PC-9 (cell line): ENCODE measurements around the gene RGL1. TPM values are rescaled to one million over a fixed set of nuclear protein-coding genes. Genes with fewer than 3 reads are reported as not detected.

ENCODE experiments used
- BruUV-seq: library from RNA; stranded (reverse); fragments of 400-500 nt; replicated peaks from 2 replicates; lab custom pipeline; 2021; lab: Mats Ljungman, UMichigan
- CTCF ChIA-PET: fragments of 300-600 bp; sonication (Branson Sonifier 250); formaldehyde crosslinking; loops from one replicate; lab custom pipeline; 2022; ENCODE audit warnings: antibody characterized with exemption; lab: Charles Lee
- POLR2A ChIA-PET: fragments of 300-600 bp; sonication (Branson Sonifier 250); formaldehyde crosslinking; loops from one replicate; lab custom pipeline; 2022; ENCODE audit warnings: antibody characterized with exemption; ENCODE audit not compliant: unreplicated experiment; lab: Charles Lee
- DNase-seq, 2 experiments: peaks; one replicate each; pipeline versions ENCODE4 v3.0.0 to v3.0.0-alpha.2; 2015 to 2022; ENCODE audit warnings: mixed read lengths in 1 of 2
- H2AFZ ChIP-seq: fragments of 200-600 bp; sonication (generic); 2 replicates; pipeline ENCODE4 v1.8.1; 2017; ENCODE audit warnings: antibody characterized with exemption
- H3F3A ChIP-seq: fragments of 200-600 bp; sonication (generic); 2 replicates; pipeline ENCODE4 v1.8.1; 2017; ENCODE audit warnings: antibody characterized with exemption, mild to moderate bottlenecking, low read depth; ENCODE audit not compliant: insufficient read depth
- H3K27ac ChIP-seq: fragments of 200-600 bp; sonication (generic); 2 replicates; pipeline ENCODE4 v1.6.1; 2016; ENCODE audit warnings: mixed run types
- H3K27me3 ChIP-seq: fragments of 200-600 bp; sonication (generic); 2 replicates; pipeline ENCODE4 v1.6.1; 2016; ENCODE audit warnings: low read depth, mixed run types; ENCODE audit not compliant: insufficient read depth
- H3K36me3 ChIP-seq: fragments of 200-600 bp; sonication (generic); 2 replicates; pipeline ENCODE4 v1.6.1; 2016; ENCODE audit warnings: low read depth, mixed run types
- H3K4me1 ChIP-seq: fragments of 200-600 bp; sonication (generic); replicated peaks from 2 replicates; pipeline ENCODE4 v1.6.1; 2016; ENCODE audit warnings: mixed run types; ENCODE audit not compliant: insufficient read depth
- H3K4me2 ChIP-seq: fragments of 200-600 bp; sonication (generic); 2 replicates; pipeline ENCODE4 v1.6.1; 2017; ENCODE audit warnings: mixed run types
- H3K4me3 ChIP-seq: fragments of 200-600 bp; sonication (generic); 2 replicates; pipeline ENCODE4 v1.6.1; 2016; ENCODE audit warnings: mixed run types
- H3K79me2 ChIP-seq: fragments of 200-600 bp; sonication (generic); 2 replicates; pipeline ENCODE4 v1.6.1; 2017; ENCODE audit warnings: low read depth, mixed run types
- H3K9me2 ChIP-seq: fragments of 200-600 bp; sonication (generic); 2 replicates; pipeline ENCODE4 v1.8.1; 2017; ENCODE audit warnings: mild to moderate bottlenecking; ENCODE audit not compliant: insufficient read depth
- H3K9me3 ChIP-seq: fragments of 200-600 bp; sonication (generic); 2 replicates; pipeline ENCODE4 v1.8.1; 2016; ENCODE audit warnings: low read depth; ENCODE audit not compliant: insufficient read depth
- H4K20me1 ChIP-seq: fragments of 200-600 bp; sonication (generic); 2 replicates; pipeline ENCODE4 v1.8.1; 2017; ENCODE audit not compliant: insufficient read depth
- CTCF ChIP-seq: fragments of 200-600 bp; sonication (generic); conservative IDR thresholded peaks from 2 replicates; pipeline ENCODE4 v1.6.1; 2017; ENCODE audit warnings: mixed run types, antibody characterized with exemption, mild to moderate bottlenecking, moderate library complexity
- EZH2 ChIP-seq: fragments of 200-600 bp; sonication (generic); IDR thresholded peaks from 2 replicates; pipeline ENCODE4 v1.8.0; 2017; ENCODE audit warnings: antibody characterized with exemption, low read depth
- intact Hi-C: fragments of 100-400 bp; cut with micrococcal nuclease; formaldehyde crosslinking; loops from one replicate; pipeline ENCODE4 v1.10.0; 2022; ENCODE audit not compliant: unreplicated experiment
- total RNA-seq: library from RNA; stranded (reverse); gene quantifications from 2 replicates; pipeline ENCODE4 v1.2.3, GENCODE V29; 2021

Gene RGL1
- total RNA-seq, 1 experiment from 2014 or later, result 2.6 TPM

GRCh38 chr1:183967914-183968313 is 163.0 kb downstream of the RGL1 start:
- no peaks in the 10 kb centered on the region for H3K4me1 ChIP-seq
- no peaks in the 10 kb centered on the region for H3F3A ChIP-seq
- ChIA-PET CTCF (no interaction called here), POLR2A (no interaction called here)
- H3K79me2 ChIP-seq, result no peaks in the 10 kb centered on the region
- no peaks in the 10 kb centered on the region for H3K36me3 ChIP-seq
- H2AFZ ChIP-seq, result no peak overlapping the region
- no peak overlapping the region for H3K4me2 ChIP-seq
- TF ChIP-seq CTCF (no peak), EZH2 (no peak)
- intact Hi-C loops, result no loop called here
- no peaks in the 10 kb centered on the region for H3K27me3 ChIP-seq
- no peak overlapping the region for H3K4me3 ChIP-seq
- H3K9me3 ChIP-seq, result no peaks in the 10 kb centered on the region; the same call in 1 of the 2 replicates
- peaks cover 1% of the 10 kb centered on the region; the same call in 1 of the 2 replicates for H3K9me2 ChIP-seq
- H3K27ac ChIP-seq, result no peak overlapping the region
- no peak for DNase-seq
- BruUV-seq, result no TSS peak
- no peaks in the 10 kb centered on the region for H4K20me1 ChIP-seq

- H3K4me3 ChIP-seq, result no peak overlapping the region
- no peak overlapping the region for H3K27ac ChIP-seq
- TF ChIP-seq CTCF (no peak), EZH2 (no peak)
- CTCF ChIA-PET, result no interaction called here
- peaks cover 6% of the 10 kb centered on the region; the same call in 1 of the 2 replicates for H3K9me2 ChIP-seq
- no peaks in the 10 kb centered on the region for H3K27me3 ChIP-seq
- BruUV-seq, result no TSS peak
- H2AFZ ChIP-seq, result no peak overlapping the region
- H3K4me1 ChIP-seq, result no peaks in the 10 kb centered on the region
- no peak overlapping the region for H3K4me2 ChIP-seq
- no peak for DNase-seq
- POLR2A ChIA-PET, result no interaction called here
- intact Hi-C loops, result no loop called here
- H3K9me3 ChIP-seq, result no peaks in the 10 kb centered on the region; the same call in 1 of the 2 replicates
- no peaks in the 10 kb centered on the region for H4K20me1 ChIP-seq
- H3F3A ChIP-seq, result no peaks in the 10 kb centered on the region
- no peaks in the 10 kb centered on the region for H3K36me3 ChIP-seq
- no peaks in the 10 kb centered on the region for H3K79me2 ChIP-seq
Measured at GRCh38 chr1:183968386-183968785, 163.5 kb downstream of the RGL1 start.

- Histone ChIP-seq H3K79me2 (no peaks in the 10 kb centered on the region), H3K27ac (no peak overlapping the region), H3K4me2 (no peak overlapping the region), H2AFZ (no peak overlapping the region), H4K20me1 (no peaks in the 10 kb centered on the region), H3F3A (no peaks in the 10 kb centered on the region), H3K27me3 (no peaks in the 10 kb centered on the region), H3K36me3 (no peaks in the 10 kb centered on the region), H3K4me1 (no peaks in the 10 kb centered on the region), H3K9me3 (no peaks in the 10 kb centered on the region), H3K4me3 (no peak overlapping the region), H3K9me2 (peaks cover 10% of the 10 kb centered on the region)
- ChIA-PET CTCF (no interaction called here), POLR2A (interaction anchor here (0.6 to 0.7 kb wide), 2 partner anchors 69 to 134 kb away, joined by 3 read pairs; no protein-coding TSS in a partner anchor)
- no TSS peak for BruUV-seq
- intact Hi-C loops, result no loop called here
- TF ChIP-seq EZH2 (no peak), CTCF (no peak)
- DNase-seq, result no peak
Measured at GRCh38 chr1:183970516-183971300, 165.8 kb downstream of the RGL1 start.
